ENCODE data around the gene SLX4IP.

DNA sequence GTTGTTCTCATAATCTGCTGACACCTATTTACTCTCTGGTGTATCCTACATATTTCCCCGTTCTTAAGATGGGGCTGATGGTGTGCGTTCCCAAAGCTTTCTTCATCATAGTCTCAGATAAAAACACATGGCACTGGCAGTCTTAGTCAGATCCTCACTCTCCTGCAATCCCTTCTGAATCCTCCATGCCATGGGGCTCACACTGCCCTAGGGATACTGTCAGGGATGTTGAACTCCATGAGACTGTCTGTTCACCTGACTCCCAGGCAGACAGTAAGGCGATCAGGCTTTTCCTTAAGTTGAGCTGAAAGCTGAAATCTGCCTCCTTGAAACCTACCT is 76.0 kb downstream of the SLX4IP start:
- TF ChIP-seq YY1 (IDR thresholded peaks at IDR 0.05; ENCODE audit: insufficient read depth, insufficient replicate concordance, low read depth, low read length): no peak
- no peak for TF ChIP-seq AGO1 (IDR thresholded peaks at IDR 0.05; ENCODE audit: low read depth, low read length, poor library complexity, severe bottlenecking)
- no peak for TF ChIP-seq TCF7 (IDR thresholded peaks at IDR 0.05; ENCODE audit: low read depth)
- TF ChIP-seq PAF1 (CRISPR knock-in tag; IDR thresholded peaks at IDR 0.05): no peak
- no peak for TF ChIP-seq POLR2A (IDR thresholded peaks at IDR 0.05; ENCODE audit: insufficient read depth in 1 of 2, low read depth in 2 of 2, low read length in 2 of 2)
- no peak for TF ChIP-seq FIP1L1 (IDR thresholded peaks at IDR 0.05; ENCODE audit: borderline replicate concordance, insufficient read depth, low read depth, low read length)
- no peak for TF ChIP-seq MYC (CRISPR knock-in tag; IDR thresholded peaks at IDR 0.05; ENCODE audit: borderline replicate concordance)
- TF ChIP-seq TAF1 (CRISPR knock-in tag; IDR thresholded peaks at IDR 0.05): no peak
- no peak for TF ChIP-seq EZH2 (conservative IDR thresholded peaks at IDR 0.05; ENCODE audit: low read depth, low read length)
- TF ChIP-seq ZNF605 (CRISPR knock-in tag; IDR thresholded peaks at IDR 0.05): no peak
- no peak for TF ChIP-seq ZNF598 (CRISPR knock-in tag; IDR thresholded peaks at IDR 0.05; ENCODE audit: borderline replicate concordance)
